Measurements from ENCODE around the gene KCNQ1.

Gene KCNQ1

DNA sequence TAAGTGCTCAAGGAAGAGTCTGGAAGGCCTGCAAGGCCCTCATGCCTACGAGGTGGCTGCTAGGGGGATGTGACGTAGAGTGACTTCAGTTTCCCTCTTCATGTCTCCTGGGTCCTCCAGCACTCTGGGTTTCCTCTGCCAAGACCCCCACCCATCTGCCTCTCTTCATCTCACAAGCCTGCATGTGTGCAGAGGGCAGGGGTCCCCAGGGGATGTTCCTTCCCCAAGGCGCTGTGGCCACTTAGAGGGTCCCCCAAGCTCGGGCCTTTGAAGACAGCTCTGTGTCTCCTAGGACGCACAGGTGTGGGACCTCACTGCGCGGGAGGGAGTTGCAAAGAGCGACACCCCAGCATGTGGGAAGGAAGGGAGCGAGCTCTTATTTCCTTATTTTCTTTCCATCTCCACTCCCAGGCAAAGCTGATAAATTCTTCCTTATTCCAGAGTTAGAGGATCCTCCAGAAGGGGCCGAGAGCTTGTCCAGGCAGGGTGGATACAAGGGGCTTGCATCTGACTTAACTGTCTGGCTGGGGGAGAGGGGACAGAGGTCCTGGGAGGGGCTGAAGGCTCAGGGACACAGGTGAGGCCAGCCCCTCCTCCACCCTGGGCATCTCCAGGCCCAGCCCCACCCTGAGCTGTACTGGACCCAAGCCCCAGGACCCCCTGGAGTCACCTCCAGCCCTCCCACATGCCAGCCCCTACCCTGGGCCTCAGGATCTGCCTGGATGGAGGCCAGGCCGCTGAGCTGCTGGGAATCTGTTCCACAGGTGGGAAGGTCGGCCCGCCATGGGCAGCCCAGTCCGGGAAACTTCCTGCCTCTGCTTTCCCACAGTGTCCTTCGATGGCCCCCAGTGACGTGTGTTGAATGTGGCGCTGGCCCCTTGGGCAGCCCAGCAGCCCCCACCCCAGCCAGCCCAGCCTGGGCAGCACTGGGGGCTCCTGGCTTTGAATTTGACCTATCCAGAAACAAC is 314.7 kb downstream of the KCNQ1 start:
- Histone ChIP-seq H3K4me2 (ENCODE audit: insufficient read depth, low read length) (no peak overlapping the region), H3K36me3 (ENCODE audit: insufficient read depth, low read length) (no peaks in the 10 kb centered on the region), H3K4me1 (ENCODE audit: insufficient read depth, low read length) (no peaks in the 10 kb centered on the region), H3K79me2 (ENCODE audit: insufficient read depth, low read length) (no peaks in the 10 kb centered on the region), H3K9ac (ENCODE audit: low read depth, low read length) (no peak overlapping the region), H3K27ac (ENCODE audit: low read length) (no peak overlapping the region), H3K4me3 (ENCODE audit: low read depth in 1 of 2, low read length in 2 of 2) (no peak overlapping the region), H4K20me1 (ENCODE audit: insufficient read depth, low read length) (no peaks in the 10 kb centered on the region), H3K9me3 (ENCODE audit: insufficient read depth, low read length, severe bottlenecking) (no peaks in the 10 kb centered on the region), H3K27me3 (ENCODE audit: insufficient read depth, low read length, poor library complexity) (no peaks in the 10 kb centered on the region), H2AFZ (ENCODE audit: low read depth, low read length) (no peak overlapping the region)
- TF ChIP-seq, protein P1, sequence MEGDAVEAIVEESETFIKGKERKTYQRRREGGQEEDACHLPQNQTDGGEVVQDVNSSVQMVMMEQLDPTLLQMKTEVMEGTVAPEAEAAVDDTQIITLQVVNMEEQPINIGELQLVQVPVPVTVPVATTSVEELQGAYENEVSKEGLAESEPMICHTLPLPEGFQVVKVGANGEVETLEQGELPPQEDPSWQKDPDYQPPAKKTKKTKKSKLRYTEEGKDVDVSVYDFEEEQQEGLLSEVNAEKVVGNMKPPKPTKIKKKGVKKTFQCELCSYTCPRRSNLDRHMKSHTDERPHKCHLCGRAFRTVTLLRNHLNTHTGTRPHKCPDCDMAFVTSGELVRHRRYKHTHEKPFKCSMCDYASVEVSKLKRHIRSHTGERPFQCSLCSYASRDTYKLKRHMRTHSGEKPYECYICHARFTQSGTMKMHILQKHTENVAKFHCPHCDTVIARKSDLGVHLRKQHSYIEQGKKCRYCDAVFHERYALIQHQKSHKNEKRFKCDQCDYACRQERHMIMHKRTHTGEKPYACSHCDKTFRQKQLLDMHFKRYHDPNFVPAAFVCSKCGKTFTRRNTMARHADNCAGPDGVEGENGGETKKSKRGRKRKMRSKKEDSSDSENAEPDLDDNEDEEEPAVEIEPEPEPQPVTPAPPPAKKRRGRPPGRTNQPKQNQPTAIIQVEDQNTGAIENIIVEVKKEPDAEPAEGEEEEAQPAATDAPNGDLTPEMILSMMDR (IDR thresholded peaks at IDR 0.05; ENCODE audit: borderline replicate concordance, extremely low read depth, low read length, poor library complexity, severe bottlenecking) = no peak
- TF ChIP-seq EZH2 (IDR thresholded peaks at IDR 0.05; ENCODE audit: borderline replicate concordance, low read depth, low read length, severe bottlenecking) = no peak
- ATAC-seq (ENCODE audit: insufficient read depth, low read depth) = no peak
- DNase-seq = no peak

DNA sequence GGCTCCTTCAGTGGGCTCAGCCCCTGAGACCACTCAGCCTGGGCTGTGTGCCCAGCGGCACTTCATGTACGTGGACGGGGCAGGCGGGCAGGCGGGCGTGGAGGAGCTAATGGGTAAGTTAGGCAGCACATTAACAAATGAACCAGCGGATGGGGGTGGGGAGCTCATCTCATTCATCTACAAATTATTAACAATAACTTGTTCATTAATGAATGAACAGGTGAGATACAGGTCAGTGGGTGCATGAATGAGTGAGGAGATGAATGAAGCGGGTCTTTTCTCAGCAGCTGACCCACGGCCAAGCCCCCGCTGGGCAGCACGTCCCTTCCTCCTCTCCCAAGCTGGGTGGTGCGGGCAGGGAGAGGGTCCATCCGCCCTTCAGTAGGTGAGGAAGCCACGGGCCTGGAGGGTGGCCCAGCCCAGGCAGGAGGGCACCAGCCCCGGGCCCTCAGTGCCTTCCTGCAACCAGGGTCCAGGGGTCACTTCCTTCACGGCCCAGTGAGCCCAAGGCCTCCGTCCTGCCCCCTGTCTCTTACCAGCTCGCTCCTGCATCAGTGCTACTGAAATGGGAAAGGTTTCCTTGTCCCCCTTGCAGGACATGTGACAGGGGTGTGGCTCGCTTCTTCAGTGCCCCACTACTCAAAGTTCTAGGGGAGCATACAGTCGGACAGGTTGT is 315.5 kb downstream of the KCNQ1 start:
- Histone ChIP-seq H3K9ac (ENCODE audit: low read depth, low read length) (no peak overlapping the region), H4K20me1 (ENCODE audit: insufficient read depth, low read length) (no peaks in the 10 kb centered on the region), H3K27ac (ENCODE audit: low read length) (no peak overlapping the region), H3K79me2 (ENCODE audit: insufficient read depth, low read length) (no peaks in the 10 kb centered on the region), H3K4me2 (ENCODE audit: insufficient read depth, low read length) (no peak overlapping the region), H2AFZ (ENCODE audit: low read depth, low read length) (no peak overlapping the region), H3K4me3 (ENCODE audit: low read depth in 1 of 2, low read length in 2 of 2) (no peak overlapping the region), H3K36me3 (ENCODE audit: insufficient read depth, low read length) (no peaks in the 10 kb centered on the region), H3K4me1 (ENCODE audit: insufficient read depth, low read length) (no peaks in the 10 kb centered on the region), H3K9me3 (ENCODE audit: insufficient read depth, low read length, severe bottlenecking) (no peaks in the 10 kb centered on the region), H3K27me3 (ENCODE audit: insufficient read depth, low read length, poor library complexity) (no peaks in the 10 kb centered on the region)
- DNase-seq (no peak), ATAC-seq (ENCODE audit: insufficient read depth, low read depth) (no peak)
- no peak for TF ChIP-seq EZH2 (IDR thresholded peaks at IDR 0.05; ENCODE audit: borderline replicate concordance, low read depth, low read length, severe bottlenecking)
- TF ChIP-seq, protein P1 (IDR thresholded peaks at IDR 0.05; ENCODE audit: borderline replicate concordance, extremely low read depth, low read length, poor library complexity, severe bottlenecking) = no peak

DNA sequence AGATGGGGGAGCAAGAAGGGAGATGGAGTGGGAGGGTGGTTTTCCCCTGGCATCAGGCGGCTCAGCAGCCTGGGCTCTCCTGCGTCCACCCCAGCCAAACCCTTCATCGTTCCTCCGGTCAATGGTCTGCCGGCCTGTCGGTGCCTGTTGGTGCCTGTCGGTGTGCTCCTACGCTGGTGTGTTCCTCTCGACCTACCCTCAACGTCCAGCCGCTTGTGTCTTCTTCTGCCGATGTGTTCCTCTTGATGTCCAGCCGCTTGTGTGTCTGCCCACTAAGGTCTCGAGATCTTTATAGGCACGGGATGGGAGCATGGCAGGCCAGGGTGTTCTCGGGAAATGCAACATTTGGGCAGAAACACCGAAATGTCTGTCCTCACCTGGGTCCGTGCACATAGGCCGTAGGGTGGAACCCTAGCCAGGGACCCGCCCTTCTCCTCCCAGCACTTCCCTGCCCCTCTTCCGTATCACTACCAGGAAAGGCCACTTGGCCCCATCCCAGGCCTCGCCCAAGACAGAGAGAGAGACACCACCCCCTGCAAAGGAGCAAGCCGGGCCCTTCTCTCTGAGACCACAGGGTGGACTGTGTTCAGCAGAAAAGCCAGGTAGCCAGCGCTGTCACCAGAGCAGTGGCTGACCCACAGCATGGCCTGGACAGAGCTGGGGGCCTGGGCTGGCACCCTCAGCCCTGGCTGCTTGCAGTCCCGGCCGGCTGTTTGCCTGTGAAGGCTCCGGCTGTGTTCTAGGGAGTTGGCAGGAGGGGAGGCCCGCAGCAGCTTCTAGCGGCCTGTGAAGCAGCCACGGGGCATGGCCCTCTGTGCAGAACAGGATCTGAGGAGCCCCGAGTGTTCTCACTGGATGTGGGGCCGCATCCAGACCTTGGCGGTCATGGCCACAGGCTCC is 316.6 kb downstream of the KCNQ1 start:
- peak; percentile 1 for DNase-seq
- H3K4me2 ChIP-seq (ENCODE audit: insufficient read depth, low read length) = no peak overlapping the region
- TF ChIP-seq EZH2 (IDR thresholded peaks at IDR 0.05; ENCODE audit: borderline replicate concordance, low read depth, low read length, severe bottlenecking) = no peak
- TF ChIP-seq, protein P1 (IDR thresholded peaks at IDR 0.05; ENCODE audit: borderline replicate concordance, extremely low read depth, low read length, poor library complexity, severe bottlenecking) = no peak
- H4K20me1 ChIP-seq (ENCODE audit: insufficient read depth, low read length) = no peaks in the 10 kb centered on the region
- H2AFZ ChIP-seq (ENCODE audit: low read depth, low read length) = no peak overlapping the region
- no peak overlapping the region for H3K27ac ChIP-seq (ENCODE audit: low read length)
- no peak overlapping the region for H3K4me3 ChIP-seq (ENCODE audit: low read depth in 1 of 2, low read length in 2 of 2)
- H3K79me2 ChIP-seq (ENCODE audit: insufficient read depth, low read length) = no peaks in the 10 kb centered on the region
- H3K27me3 ChIP-seq (ENCODE audit: insufficient read depth, low read length, poor library complexity) = no peaks in the 10 kb centered on the region
- ATAC-seq (ENCODE audit: insufficient read depth, low read depth) = no peak
- no peak overlapping the region for H3K9ac ChIP-seq (ENCODE audit: low read depth, low read length)
- no peaks in the 10 kb centered on the region for H3K36me3 ChIP-seq (ENCODE audit: insufficient read depth, low read length)
- H3K4me1 ChIP-seq (ENCODE audit: insufficient read depth, low read length) = no peaks in the 10 kb centered on the region
- no peaks in the 10 kb centered on the region for H3K9me3 ChIP-seq (ENCODE audit: insufficient read depth, low read length, severe bottlenecking)
